ENCODE measurements around the gene MCM3AP.

The MCM3AP gene

GRCh38 chr21:46211786-46212720 is 73.4 kb downstream of the MCM3AP start:
- no peak for DNase-seq
- Mint-ChIP-seq H3K9me3 (no peaks in the 10 kb centered on the region), H3K4me3 (no peak overlapping the region), H3K27ac (peak overlapping the region; percentile 46 to 80), H3K36me3 (ENCODE audit: insufficient read depth) (peaks cover 6% of the 10 kb centered on the region), H3K27me3 (no peaks in the 10 kb centered on the region), H3K4me1 (ENCODE audit: low read depth in 2 of 2) (peaks cover 3 to 4% of the 10 kb centered on the region in 2 donors)
- no peak for ATAC-seq (replicated peaks)

GRCh38 chr21:46211376-46211775 is 74.0 kb downstream of the MCM3AP start:
- Mint-ChIP-seq H3K27ac (peak overlapping the region; percentile 32 to 46), H3K27me3 (no peaks in the 10 kb centered on the region), H3K4me1 (ENCODE audit: low read depth in 2 of 2) (peaks cover 3 to 4% of the 10 kb centered on the region in 2 donors), H3K9me3 (no peaks in the 10 kb centered on the region), H3K4me3 (no peak overlapping the region), H3K36me3 (ENCODE audit: insufficient read depth) (peaks cover 3% of the 10 kb centered on the region)
- no peak for DNase-seq
- no peak for ATAC-seq (replicated peaks)

- H3K4me3 Mint-ChIP-seq, result no peak overlapping the region
- H3K27me3 Mint-ChIP-seq, result no peaks in the 10 kb centered on the region
- no peaks in the 10 kb centered on the region for H3K4me1 Mint-ChIP-seq (ENCODE audit: low read depth in 2 of 2)
- no peak for ATAC-seq (replicated peaks)
- H3K36me3 Mint-ChIP-seq (ENCODE audit: insufficient read depth), result peaks cover 3% of the 10 kb centered on the region
- H3K9me3 Mint-ChIP-seq, result no peaks in the 10 kb centered on the region
- no peak for DNase-seq
- peak overlapping the region in 1 of 2 donors; percentile 32 for H3K27ac Mint-ChIP-seq
Measured at GRCh38 chr21:46210378-46211136, 74.9 kb downstream of the MCM3AP start.

GRCh38 chr21:46208761-46209721 is 76.4 kb downstream of the MCM3AP start:
- Mint-ChIP-seq H3K27me3 (no peaks in the 10 kb centered on the region), H3K27ac (peak overlapping the region; percentile 41 to 56), H3K4me3 (no peak overlapping the region), H3K9me3 (no peaks in the 10 kb centered on the region), H3K36me3 (ENCODE audit: insufficient read depth) (peaks cover 13% of the 10 kb centered on the region), H3K4me1 (ENCODE audit: low read depth in 2 of 2) (no peaks in the 10 kb centered on the region)
- ATAC-seq (replicated peaks) (no peak), DNase-seq (no peak)

- Mint-ChIP-seq H3K36me3 (ENCODE audit: insufficient read depth) (peaks cover 21% of the 10 kb centered on the region), H3K9me3 (no peaks in the 10 kb centered on the region), H3K27ac (peak overlapping the region in 1 of 2 donors; percentile 75), H3K4me1 (ENCODE audit: low read depth in 2 of 2) (no peaks in the 10 kb centered on the region), H3K27me3 (no peaks in the 10 kb centered on the region), H3K4me3 (no peak overlapping the region)
- DNase-seq, result no peak
- no peak for ATAC-seq (replicated peaks)
Measured at GRCh38 chr21:46207920-46208591, 77.4 kb downstream of the MCM3AP start.

- no peaks in the 10 kb centered on the region for H3K9me3 Mint-ChIP-seq
- no peaks in the 10 kb centered on the region for H3K4me1 Mint-ChIP-seq (ENCODE audit: low read depth in 2 of 2)
- no peaks in the 10 kb centered on the region for H3K27me3 Mint-ChIP-seq
- ATAC-seq (replicated peaks), result no peak
- H3K4me3 Mint-ChIP-seq, result no peak overlapping the region
- peak overlapping the region in 1 of 2 donors; percentile 75 for H3K27ac Mint-ChIP-seq
- H3K36me3 Mint-ChIP-seq (ENCODE audit: insufficient read depth), result peaks cover 21% of the 10 kb centered on the region
- no peak for DNase-seq
Measured at GRCh38 chr21:46207006-46207919, 78.1 kb downstream of the MCM3AP start.

GRCh38 chr21:46206163-46207005 is 79.0 kb downstream of the MCM3AP start:
- Mint-ChIP-seq H3K4me3 (no peak overlapping the region), H3K27me3 (no peaks in the 10 kb centered on the region), H3K27ac (peak overlapping the region in 1 of 2 donors; percentile 59), H3K36me3 (ENCODE audit: insufficient read depth) (peaks cover 21% of the 10 kb centered on the region), H3K9me3 (no peaks in the 10 kb centered on the region), H3K4me1 (ENCODE audit: low read depth in 2 of 2) (no peaks in the 10 kb centered on the region)
- DNase-seq (no peak), ATAC-seq (replicated peaks) (no peak)

GRCh38 chr21:46205766-46206162 is 79.6 kb downstream of the MCM3AP start:
- Mint-ChIP-seq H3K4me1 (ENCODE audit: low read depth in 2 of 2) (no peaks in the 10 kb centered on the region), H3K27ac (peak overlapping the region in 1 of 2 donors; percentile 59), H3K4me3 (no peak overlapping the region), H3K36me3 (ENCODE audit: insufficient read depth) (peaks cover 21% of the 10 kb centered on the region), H3K27me3 (no peaks in the 10 kb centered on the region), H3K9me3 (no peaks in the 10 kb centered on the region)
- DNase-seq (no peak), ATAC-seq (replicated peaks) (no peak)

- peaks cover 19% of the 10 kb centered on the region for H3K36me3 Mint-ChIP-seq (ENCODE audit: insufficient read depth)
- H3K27me3 Mint-ChIP-seq, result no peaks in the 10 kb centered on the region
- no peak overlapping the region for H3K4me3 Mint-ChIP-seq
- no peak overlapping the region for H3K27ac Mint-ChIP-seq
- no peaks in the 10 kb centered on the region for H3K9me3 Mint-ChIP-seq
- H3K4me1 Mint-ChIP-seq (ENCODE audit: low read depth in 2 of 2), result no peaks in the 10 kb centered on the region
- no peak for DNase-seq
- no peak for ATAC-seq (replicated peaks)
Measured at GRCh38 chr21:46205166-46205565, 80.2 kb downstream of the MCM3AP start.

GRCh38 chr21:46203203-46203600 is 82.2 kb downstream of the MCM3AP start:
- DNase-seq (no peak), ATAC-seq (replicated peaks) (no peak)
- Mint-ChIP-seq H3K27ac (peak overlapping the region; percentile 27 to 33), H3K4me3 (no peak overlapping the region), H3K36me3 (ENCODE audit: insufficient read depth) (peaks cover 30% of the 10 kb centered on the region), H3K4me1 (ENCODE audit: low read depth in 2 of 2) (peaks cover 0 to 6% of the 10 kb centered on the region in 2 donors), H3K27me3 (no peaks in the 10 kb centered on the region), H3K9me3 (no peaks in the 10 kb centered on the region)

GRCh38 chr21:46202592-46203202 is 82.7 kb downstream of the MCM3AP start:
- peak overlapping the region; percentile 27 to 33 for H3K27ac Mint-ChIP-seq
- no peaks in the 10 kb centered on the region for H3K27me3 Mint-ChIP-seq
- peaks cover 0 to 6% of the 10 kb centered on the region in 2 donors for H3K4me1 Mint-ChIP-seq (ENCODE audit: low read depth in 2 of 2)
- ATAC-seq (replicated peaks), result no peak
- peaks cover 35% of the 10 kb centered on the region for H3K36me3 Mint-ChIP-seq (ENCODE audit: insufficient read depth)
- no peaks in the 10 kb centered on the region for H3K9me3 Mint-ChIP-seq
- no peak overlapping the region for H3K4me3 Mint-ChIP-seq
- no peak for DNase-seq
